DOHH2 (cell line): Measurements from ENCODE around the gene NPNT.

Experiments used
- CTCF ChIP-seq: fragments of 200-600 bp; sonication (generic); IDR thresholded peaks from one replicate; pipeline ENCODE4 v1.5.1; 2014; ENCODE audit warnings: antibody characterized with exemption, mild to moderate bottlenecking, low read depth, low read length; ENCODE audit not compliant: poor library complexity, severe bottlenecking
- EZH2phosphoT487 ChIP-seq: fragments of 200-600 bp; sonication (generic); IDR thresholded peaks from 2 replicates; pipeline ENCODE4 v1.6.1; 2017; ENCODE audit warnings: borderline replicate concordance, mild to moderate bottlenecking, antibody characterized with exemption, low read length, moderate library complexity, mixed read lengths

- TF ChIP-seq EZH2phosphoT487 (no peak), CTCF (no peak)
These were observed 96.5 kb downstream of the NPNT start for GRCh38 chr4:105991726-105992125.
